GM21529 (cell line): ENCODE data around the gene HEPACAM2.

Experiments used
- ATAC-seq: cut with Tn5 transposase; IDR thresholded peaks from one replicate; pipeline ENCODE4 v1.9.1; 2021; ENCODE audit not compliant: unreplicated experiment

The HEPACAM2 gene

DNA sequence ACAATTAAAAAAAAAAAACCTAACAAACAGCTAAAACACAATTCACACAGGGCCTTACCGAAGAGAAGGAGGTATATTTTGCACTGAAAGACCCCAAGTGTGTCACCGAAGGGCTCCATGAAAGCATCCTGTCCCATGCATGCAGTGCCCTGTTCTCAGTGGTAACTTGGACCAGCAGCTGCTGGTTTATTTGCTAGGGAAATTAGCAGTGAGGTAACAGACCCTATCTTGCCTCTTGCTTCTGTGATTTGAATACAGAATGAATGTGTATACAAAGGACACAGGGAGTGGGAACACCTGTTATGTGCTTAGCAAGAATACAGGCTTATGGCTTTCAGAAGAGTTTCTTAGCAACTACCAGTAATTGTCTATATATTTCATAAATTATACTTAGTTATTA is at the start of gene HEPACAM2:
Gene HEPACAM2, minus strand, starts transcription at position 160 of the 400 bp plus-strand sequence.
- ATAC-seq = no peak

DNA sequence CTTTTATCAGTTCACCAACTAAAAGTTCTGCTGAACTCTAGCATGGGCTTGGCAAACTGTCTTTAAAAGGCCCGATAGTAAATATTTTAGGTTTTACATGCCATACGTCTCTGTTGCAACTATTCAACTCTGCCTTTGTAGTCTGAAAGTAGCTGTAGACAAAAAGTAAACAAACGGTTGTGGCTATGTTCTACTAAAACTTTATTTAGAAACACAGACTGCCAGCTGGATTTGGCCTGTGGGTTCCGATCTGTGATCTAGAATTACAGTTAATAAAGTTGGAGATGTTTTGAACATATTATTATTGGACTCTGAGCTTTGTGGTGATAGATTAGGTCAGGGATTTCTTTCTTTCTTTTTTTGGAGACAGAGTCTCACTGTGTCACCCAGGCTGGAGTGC is 39.0 kb upstream of the HEPACAM2 start:
- no peak for ATAC-seq

DNA sequence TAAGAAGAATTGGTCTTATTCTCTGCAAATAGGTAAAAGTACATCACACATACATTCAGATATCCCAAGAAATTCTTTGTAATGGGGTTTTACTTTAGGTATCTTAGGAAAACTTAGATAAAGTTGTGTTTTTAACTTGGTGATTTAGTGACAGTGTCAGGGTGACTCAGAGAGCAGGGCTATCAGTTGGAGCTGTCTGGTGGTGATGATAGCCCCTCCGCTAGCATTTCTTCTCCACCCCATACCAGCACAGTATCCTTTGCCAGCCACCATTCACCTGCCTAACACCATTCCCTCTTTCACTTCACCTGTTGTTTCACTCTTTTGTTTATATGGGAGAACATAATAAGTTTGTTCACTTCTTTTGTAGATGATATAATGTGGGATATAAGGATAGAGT is 36.3 kb upstream of the HEPACAM2 start:
- no peak for ATAC-seq

DNA sequence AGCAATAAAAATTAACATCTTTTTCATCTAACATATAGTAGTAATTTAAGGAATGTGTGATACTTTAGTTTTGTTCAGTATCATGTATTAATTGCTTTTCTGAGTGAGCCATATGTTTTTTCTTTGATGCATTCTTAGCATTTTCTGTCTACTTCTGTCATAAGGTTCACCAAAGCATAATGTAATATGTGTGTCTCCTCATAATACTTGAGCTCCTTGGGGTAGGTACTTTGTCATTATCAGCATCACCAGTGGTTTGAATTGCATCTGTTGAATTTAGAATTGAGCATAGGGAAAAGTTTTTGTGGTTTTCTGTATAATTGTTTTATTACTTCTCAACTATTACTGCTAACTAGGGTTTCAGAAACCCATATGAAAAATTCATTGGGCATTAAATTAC is 32.4 kb upstream of the HEPACAM2 start:
- ATAC-seq = no peak

DNA sequence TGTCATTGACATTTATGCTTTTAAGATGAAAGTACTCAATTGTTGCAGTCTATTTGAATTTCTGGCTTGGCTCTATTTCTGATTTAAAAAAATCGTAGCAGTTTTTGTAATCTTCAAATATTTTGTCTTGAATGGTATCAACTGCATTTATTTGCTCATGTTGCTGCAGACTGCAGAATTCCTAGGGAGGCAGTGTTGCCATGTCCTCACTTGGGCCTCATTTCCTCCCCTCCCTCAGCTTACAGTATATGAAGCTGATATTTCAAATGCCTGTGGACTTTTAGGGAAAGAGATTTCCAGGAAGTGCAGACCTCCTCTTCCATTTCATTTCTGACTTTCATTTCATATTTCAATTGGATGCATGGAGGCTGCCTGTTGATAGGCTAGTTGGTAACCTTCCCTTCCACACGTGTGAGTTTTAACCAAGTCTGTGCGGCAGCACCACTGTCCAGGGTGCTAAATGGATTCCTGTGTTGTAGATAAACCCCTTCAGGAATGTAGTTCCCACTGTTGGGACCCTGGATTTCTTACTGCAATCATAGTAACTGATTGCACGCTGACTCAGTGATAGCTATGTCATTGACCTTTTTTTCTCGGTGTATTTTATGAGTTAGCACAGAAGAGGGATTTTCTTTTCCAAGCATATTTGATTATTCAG is 23.4 kb upstream of the HEPACAM2 start:
- no peak for ATAC-seq

DNA sequence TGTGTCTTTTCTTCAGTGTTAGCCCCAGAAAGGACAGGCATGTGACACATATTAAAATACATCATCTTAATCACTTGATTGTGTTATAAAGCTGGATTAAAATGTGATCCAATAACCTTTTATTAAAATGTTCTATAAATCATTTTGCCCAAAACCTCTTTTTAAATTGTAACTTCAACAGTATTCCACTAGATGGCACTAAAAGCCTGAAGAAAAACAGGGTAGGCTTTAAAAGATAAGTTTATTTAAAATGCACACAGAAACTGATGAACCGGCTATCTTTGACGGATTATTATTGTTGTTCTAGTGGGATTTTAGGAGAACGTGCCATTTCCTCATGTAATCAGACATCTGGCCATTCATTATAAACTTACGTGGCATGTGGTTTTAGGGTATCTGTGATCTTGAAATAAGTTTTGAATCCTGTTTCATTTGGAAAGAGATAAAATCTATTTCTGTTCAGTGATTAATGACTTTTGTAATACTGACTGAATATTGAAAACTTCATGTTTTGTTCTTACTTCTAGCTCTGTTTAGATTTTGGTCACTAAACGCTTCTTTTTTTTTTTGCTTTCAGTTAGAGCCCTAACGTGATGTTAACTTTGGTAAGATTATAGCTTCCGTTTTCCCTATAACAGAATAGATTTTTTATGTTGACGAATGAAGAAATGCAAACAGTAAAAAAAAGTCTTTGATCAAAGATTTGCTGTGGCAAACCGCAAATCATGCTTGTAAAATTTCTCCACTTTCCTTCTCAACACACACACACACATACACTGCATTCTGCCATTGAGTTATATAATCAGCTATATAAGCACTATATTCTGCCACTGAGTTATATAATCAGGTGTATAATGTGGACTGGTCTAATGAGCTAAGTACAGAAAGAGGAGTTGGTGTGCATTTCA is 19.5 kb upstream of the HEPACAM2 start:
- no peak for ATAC-seq

DNA sequence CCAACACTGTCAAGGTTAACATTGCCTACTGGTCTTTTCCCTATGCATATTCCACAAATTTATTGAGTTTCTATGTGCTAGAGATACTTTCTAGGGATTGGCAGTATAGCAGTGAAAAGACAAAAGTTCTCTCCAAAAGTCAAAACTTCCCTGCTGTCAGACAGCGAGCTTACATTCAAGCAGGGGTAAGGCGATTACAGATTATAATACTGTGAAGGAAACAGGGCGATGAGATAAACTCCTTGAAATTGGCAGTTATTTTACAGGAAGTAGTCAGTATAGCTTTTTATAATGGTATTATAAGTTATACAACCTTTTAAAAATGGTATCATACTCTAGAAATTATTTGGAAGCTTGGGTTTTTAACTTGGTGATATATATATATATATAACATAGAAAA is 15.8 kb upstream of the HEPACAM2 start:
- no peak for ATAC-seq

DNA sequence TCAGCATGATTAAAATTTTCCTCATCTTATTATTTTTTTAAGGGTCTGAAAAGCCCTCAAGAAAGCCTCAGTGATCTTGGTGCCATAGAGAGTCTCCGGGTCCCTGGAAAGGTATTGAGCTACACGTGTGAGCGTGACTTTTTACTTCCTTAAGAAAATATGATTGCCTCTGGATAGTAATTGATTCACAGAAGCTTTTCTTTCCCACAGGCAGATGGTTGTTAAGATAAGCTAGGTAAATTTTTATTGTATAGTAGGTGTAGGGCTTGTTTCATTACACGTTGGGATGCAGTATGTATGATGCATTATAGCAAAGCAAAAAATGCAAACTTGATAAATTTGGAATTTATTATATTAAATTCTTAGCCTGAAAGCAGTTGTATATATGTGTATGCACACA is 13.6 kb upstream of the HEPACAM2 start:
- ATAC-seq = no peak

DNA sequence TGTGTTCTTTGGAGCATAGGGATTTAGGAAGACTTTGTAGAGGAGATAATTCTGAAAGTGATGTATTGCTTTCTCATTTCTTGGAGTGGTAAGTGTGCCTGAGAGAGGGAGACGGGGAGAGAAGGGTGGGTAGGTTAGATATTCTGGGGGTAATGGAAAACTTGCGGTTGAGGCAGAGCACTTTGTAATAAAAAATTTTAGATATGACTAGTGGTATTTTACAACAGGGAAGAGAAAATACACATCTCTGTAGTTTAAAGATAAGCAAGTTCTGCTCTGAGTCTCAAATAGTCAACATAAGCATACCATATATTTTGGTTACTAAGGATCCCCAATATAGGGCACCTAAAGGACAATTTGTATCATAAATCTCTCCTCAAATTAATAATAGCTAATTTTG is 12.5 kb upstream of the HEPACAM2 start:
- ATAC-seq = peak; percentile 54

DNA sequence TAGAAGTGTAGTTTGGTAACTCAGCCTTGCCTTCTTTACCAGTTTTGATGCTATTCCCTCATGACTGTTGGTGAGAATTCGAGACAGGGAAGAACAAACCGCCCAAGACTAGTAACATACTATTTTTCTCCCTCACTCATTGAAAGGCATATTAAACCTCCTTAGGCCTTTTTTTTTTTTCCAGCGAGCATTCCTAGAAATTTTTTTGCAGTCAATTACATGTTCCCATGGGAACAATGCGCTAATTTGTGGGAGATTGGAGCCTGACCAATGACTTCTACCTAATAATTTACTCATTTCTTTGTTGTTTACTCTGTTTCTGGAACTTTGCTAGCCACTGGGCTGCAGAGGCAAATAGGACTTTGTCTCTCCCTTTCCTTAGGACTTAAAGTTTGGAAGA is 11.9 kb upstream of the HEPACAM2 start:
- no peak for ATAC-seq

DNA sequence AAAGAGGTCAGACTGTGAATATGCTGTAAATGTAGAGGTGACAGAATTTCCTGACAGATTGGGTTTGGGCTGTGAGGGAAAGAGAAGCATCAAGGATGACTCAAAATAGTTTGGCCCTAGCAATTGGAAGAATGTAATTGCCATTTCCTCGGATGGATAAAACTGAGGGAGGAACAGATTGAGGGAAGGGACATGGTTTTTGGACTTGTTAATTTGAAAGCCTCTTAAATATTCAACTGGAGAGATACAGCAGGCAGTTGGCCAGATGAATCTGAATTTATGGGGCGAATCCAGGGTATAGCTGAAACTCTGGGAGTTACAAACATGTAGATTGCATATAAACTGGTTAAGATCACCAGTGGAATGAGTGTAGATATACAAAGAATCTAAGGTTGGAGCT is 9.3 kb upstream of the HEPACAM2 start:
- no peak for ATAC-seq

DNA sequence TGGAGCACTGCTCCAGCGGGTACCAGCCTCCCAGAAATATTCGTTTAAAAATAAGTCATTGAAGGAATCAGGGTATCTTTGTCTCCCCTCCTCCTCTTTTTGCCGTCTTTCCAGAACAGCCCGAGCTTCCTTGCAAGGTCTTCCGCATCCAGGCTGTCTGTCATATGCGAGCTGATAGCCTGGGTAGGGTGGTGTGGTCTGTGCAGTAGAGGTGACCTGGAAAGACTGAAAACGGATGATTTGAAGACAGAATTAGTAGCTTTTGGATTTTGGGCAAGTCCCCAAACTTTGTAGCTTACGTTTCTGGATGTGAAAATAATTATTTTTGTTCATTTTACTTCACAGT is 6.4 kb upstream of the HEPACAM2 start:
- peak; percentile 13 for ATAC-seq

DNA sequence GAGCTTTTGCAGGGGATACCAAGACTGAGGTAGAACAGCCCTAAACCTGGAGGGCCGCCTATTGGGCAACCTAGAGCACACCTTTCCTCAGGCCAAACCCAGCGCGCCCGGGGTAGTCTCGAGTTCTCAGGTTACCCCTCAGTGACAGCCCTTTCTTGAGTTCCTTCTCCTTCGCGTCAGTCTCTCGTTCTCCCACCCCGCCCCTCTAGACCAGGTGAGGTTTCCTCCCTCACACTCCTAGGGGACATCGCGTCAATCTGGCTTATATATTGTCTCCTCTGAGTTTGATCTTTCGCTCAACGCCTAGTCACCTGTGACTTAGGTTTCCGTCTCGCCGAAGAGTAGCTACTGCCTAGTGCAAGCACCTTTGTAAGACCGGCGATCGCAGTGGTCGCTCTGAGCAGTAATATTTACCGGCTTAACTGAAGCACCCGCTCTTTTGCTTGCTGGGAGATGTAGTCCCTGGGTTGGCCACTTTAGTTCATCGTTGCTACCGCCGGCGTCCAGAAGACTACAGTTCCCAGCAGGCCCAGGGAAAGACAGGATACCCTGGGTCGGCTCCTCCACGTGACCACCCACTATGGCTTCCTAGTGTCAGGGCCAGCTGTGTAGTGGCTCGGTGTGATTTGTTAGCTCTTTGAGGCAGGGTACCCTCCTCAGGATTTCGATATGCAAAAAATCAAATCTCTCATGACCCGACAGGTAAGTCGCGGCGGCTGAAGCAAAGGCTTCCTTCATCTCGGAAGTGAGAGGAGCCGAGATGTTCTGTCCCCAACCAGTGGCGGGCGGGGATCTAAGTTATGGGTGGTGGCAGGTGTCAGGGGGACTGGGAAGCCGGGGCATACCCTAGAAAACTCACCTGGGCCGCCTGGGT is 5.8 kb upstream of the HEPACAM2 start, which contains the start of gene VPS50:
Gene VPS50, plus strand, starts transcription at position 568 of the 874 bp plus-strand sequence. Its CDS starts 102 bp downstream, at position 670.
- ATAC-seq = peak; percentile 99

DNA sequence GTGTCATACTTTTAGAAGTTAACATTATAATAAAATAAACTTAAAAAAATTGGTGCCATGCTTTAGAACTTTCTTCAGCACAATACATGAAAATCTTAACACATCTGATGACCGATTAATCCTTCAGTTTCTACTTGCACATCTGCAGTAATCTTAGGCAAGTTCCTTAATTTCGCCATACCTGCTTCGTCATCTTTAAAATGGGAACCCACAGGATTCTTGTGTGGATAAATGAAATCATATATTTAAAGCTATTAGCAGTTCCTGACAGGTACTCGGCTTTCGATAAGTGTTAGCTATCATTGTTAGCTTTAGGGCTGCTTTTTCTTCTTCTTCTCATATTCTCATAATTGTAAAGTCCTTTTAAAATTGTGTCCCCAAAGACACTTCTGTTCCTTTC is 5.0 kb upstream of the HEPACAM2 start:
- ATAC-seq = no peak

DNA sequence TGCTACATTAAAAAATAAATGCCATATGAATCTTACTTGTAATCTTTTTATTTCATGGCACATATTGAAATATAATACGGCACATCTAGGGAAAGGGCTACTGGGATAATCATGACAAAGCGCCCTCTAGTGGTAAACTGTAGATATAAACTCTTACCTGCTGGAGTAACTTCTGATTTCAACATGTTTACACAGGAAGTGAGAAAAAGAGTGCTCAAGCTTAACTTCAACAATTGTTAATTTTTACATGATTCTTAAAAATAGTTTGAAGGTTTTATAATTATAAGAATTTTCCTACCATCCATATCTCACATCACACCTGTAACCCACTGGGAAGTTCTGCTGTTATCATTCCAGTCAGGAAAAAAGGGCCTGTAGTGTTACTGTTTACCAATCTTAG is 2.0 kb upstream of the HEPACAM2 start:
- peak; percentile 21 for ATAC-seq

DNA sequence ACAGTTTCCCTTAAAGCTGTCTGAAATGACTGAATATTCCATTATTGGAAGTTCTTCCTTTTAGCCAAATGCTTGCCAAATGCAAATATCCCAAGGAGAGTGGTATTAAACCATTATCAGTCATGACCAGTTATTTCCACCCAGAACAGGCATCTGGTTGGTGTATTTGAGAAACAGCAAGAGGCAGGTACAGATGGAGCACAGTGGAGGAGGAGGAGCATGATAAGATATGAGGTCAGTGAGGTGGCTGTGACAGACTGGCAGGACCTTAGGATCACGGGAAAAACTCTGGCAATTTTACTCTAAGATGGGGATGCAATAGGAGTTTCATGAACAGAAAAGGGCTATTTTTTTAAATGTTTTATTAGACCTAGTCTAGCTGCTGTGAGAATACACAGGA is 6.4 kb downstream of the HEPACAM2 start:
- no peak for ATAC-seq

DNA sequence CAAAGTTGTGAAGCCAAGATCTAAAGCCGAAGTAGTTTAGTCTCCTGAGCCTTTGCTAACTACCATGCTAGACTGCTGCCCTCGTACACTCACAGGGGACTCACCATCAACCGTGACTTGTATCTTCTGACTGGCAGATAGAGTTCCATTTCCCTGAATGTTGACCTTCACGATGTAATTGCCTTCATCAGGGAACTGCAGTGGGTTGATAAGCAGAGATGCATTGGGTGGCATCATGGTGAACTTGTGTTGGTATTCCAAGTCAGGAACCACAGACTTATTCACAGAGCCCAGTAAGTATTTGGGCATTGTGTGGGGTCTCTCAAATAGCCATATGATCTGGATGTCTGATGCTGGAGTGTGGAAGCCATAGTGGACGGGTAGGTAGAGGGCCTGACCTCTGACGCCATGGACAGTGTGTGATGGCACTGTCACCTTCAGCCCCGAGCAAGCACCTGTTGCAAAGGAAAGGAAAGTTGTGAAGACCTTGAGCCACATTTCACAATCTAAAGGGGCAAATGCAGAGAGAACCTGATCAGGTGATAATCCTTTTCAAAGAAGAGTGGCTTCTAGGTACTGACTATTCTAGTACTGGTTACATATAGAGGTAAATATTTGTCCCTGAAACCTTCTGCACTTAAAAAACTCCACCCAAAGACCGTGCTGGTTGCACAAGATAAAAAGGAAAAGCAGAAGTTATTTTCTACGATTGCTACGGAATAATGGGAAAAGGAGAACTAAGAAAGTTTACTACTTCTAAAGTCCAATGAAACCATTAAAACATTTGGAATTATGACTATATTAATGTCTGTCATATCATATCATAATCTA is 7.1 kb downstream of the HEPACAM2 start:
- ATAC-seq = no peak

DNA sequence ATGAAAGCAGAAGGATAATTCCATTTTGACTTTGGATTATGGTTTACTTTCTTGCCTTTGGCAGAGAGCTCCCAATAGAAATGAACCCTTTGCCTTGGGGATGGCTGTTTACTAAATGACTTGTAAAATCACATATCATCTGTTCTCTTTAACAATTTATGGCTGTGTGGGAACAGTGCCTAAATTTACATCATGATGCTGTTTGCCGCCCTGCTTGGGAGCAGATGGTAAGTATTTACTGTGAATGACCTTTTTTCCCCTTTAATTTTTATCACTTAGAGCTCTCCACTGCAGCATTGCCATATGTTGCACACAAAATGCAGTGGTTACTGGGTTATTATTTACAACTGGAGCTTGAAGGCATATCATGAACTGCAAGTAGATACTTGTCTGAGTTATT is 13.4 kb downstream of the HEPACAM2 start:
- ATAC-seq = no peak

DNA sequence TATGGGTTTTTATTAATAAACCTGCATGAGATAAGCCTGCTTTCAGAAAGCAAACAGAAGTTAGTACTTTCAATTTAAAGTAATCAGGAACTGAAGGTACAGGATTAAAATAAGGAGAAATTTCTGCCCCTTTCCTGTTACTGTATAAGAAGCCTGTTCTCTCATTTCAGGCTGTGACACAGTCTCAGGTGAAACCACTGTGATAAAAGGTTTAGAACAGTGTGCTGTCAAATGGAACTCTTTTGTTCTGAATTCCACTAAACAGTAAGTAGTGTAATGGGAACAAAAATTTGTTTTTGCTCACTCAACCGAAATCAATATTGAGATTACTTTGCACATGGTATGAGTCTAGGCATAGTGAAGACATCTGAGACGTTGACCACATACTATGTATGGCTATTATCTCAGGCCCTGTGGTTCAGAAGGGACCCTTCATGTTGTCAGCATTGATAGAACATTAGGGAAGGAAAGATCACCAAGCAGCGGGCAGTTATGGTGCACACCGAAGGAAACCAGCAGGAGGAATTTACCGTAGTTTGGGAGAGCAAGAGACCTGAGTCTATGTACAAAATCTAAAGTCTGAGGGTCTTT is 14.9 kb downstream of the HEPACAM2 start:
- no peak for ATAC-seq

DNA sequence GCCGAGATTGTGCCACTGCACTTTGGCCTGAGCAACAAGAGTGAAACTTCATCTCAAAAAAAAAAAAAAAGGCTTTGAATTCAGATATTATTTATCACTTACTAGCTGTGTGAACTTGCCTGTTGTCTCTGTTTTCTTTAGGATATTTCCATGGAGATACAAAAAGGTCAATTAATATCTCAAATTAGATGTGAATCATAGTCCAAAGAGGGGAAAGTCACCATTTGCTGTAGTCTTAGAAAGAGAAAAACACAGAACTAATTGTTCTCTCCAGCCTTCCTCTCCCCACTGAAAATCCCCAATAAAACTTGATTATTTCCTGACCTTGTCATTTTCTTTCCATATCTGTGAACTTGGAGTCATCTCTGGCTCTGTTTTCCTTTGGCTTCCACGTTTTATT is 21.2 kb downstream of the HEPACAM2 start:
- ATAC-seq = no peak
